ENCODE data around the gene RNF222. TPM values are rescaled to one million over a fixed set of nuclear protein-coding genes. Genes with fewer than 3 reads are reported as not detected.

The RNF222 gene
- total and polyA plus RNA-seq, 2 donors from 2014 or later = not detected

GRCh38 chr17:8386841-8387240 is 10.8 kb downstream of the RNF222 start:
- Histone ChIP-seq H3K9me3 (ENCODE audit: control insufficient read depth in 2 of 3, insufficient read depth in 1 of 3, low read length in 3 of 3) (no peaks in the 10 kb centered on the region), H3K4me3 (ENCODE audit: low read length in 3 of 3) (no peak overlapping the region), H3K36me3 (ENCODE audit: control insufficient read depth in 2 of 3, insufficient read depth in 3 of 3, low read length in 3 of 3) (no peaks in the 10 kb centered on the region), H3K27me3 (ENCODE audit: control insufficient read depth, insufficient read depth, low read length) (no peaks in the 10 kb centered on the region), H3K4me1 (ENCODE audit: control insufficient read depth in 2 of 3, insufficient read depth in 2 of 3, low read depth in 1 of 3, low read length in 3 of 3) (peaks cover 2 to 9% (median 8%) of the 10 kb centered on the region in 3 donors), H3K27ac (ENCODE audit: low read depth in 2 of 2, low read length in 2 of 2) (no peak overlapping the region), H3K9ac (ENCODE audit: low read length in 3 of 3) (no peak overlapping the region)
- DNase-seq (no peak), FAIRE-seq (no peak)
- no peak for TF ChIP-seq CTCF (IDR thresholded peaks at IDR 0.05; ENCODE audit: borderline replicate concordance, extremely low read depth, insufficient read depth)
- intact Hi-C loops (cut with DNase I) = no loop called here

- Histone ChIP-seq H3K4me1 (ENCODE audit: control insufficient read depth in 2 of 3, insufficient read depth in 2 of 3, low read depth in 1 of 3, low read length in 3 of 3) (peaks cover 5 to 26% (median 22%) of the 10 kb centered on the region in 3 donors), H3K36me3 (ENCODE audit: control insufficient read depth in 2 of 3, insufficient read depth in 3 of 3, low read length in 3 of 3) (peaks cover 5 to 16% (median 14%) of the 10 kb centered on the region in 3 donors), H3K9me3 (ENCODE audit: control insufficient read depth in 2 of 3, insufficient read depth in 1 of 3, low read length in 3 of 3) (no peaks in the 10 kb centered on the region), H3K27me3 (ENCODE audit: control insufficient read depth, insufficient read depth, low read length) (no peaks in the 10 kb centered on the region), H3K9ac (ENCODE audit: low read length in 3 of 3) (peak overlapping the region in 1 of 3 donors; percentile 19), H3K4me3 (ENCODE audit: low read length in 3 of 3) (peak overlapping the region in 1 of 3 donors; percentile 99), H3K27ac (ENCODE audit: low read depth in 2 of 2, low read length in 2 of 2) (peak overlapping the region in 1 of 2 donors; percentile 48)
- no peak for TF ChIP-seq CTCF (IDR thresholded peaks at IDR 0.05; ENCODE audit: borderline replicate concordance, extremely low read depth, insufficient read depth)
- FAIRE-seq = no peak
- intact Hi-C loops (cut with DNase I) = no loop called here
- peak in 1 of 5 donors; percentile 35 for DNase-seq
These were observed 12.7 kb downstream of the RNF222 start for GRCh38 chr17:8384801-8385378.

GRCh38 chr17:8383143-8383822 is 14.3 kb downstream of the RNF222 start, which contains the start of gene RPL26:
TSS of gene RPL26 (minus strand) at chr17:8383193. CDS start at chr17:8382310, 883 bp downstream.
- Histone ChIP-seq H3K36me3 (ENCODE audit: control insufficient read depth in 2 of 3, insufficient read depth in 3 of 3, low read length in 3 of 3) (peaks cover 8 to 32% (median 19%) of the 10 kb centered on the region in 3 donors), H3K9ac (ENCODE audit: low read length in 3 of 3) (peak within 1 kb of the TSS; percentile 30 to 94 (median 78)), H3K27me3 (ENCODE audit: control insufficient read depth, insufficient read depth, low read length) (no peaks in the 10 kb centered on the region), H3K9me3 (ENCODE audit: control insufficient read depth in 2 of 3, insufficient read depth in 1 of 3, low read length in 3 of 3) (no peaks in the 10 kb centered on the region), H3K4me3 (ENCODE audit: low read length in 3 of 3) (peak within 1 kb of the TSS; percentile 87 to 99 (median 97)), H3K27ac (ENCODE audit: low read depth in 2 of 2, low read length in 2 of 2) (peak within 1 kb of the TSS; percentile 78 to 80), H3K4me1 (ENCODE audit: control insufficient read depth in 2 of 3, insufficient read depth in 2 of 3, low read depth in 1 of 3, low read length in 3 of 3) (peaks cover 5 to 26% (median 22%) of the 10 kb centered on the region in 3 donors)
- TF ChIP-seq CTCF (IDR thresholded peaks at IDR 0.05; ENCODE audit: borderline replicate concordance, extremely low read depth, insufficient read depth) = peak; percentile 94
- FAIRE-seq (peak; percentile 85), DNase-seq (peak; percentile 98 to 100 (median 99))
- intact Hi-C loops (cut with DNase I) = no loop called here
